Mammary epithelial cell (primary cell): ENCODE data around the gene CDK19.

ENCODE experiments used
- CTCF ChIP-seq, 2 donors: IDR thresholded peaks in 1 of 2; conservative IDR thresholded peaks in 1 of 2; 2 replicates each; pipeline ENCODE4 v1.5.1; 2011 to 2012; ENCODE audit warnings: inconsistent platforms in 2 of 2, low read length in 2 of 2, mild to moderate bottlenecking in 2 of 2, control low read depth in 1 of 2, low read depth in 1 of 2; ENCODE audit not compliant: insufficient read depth in 1 of 2; ENCODE audit errors: extremely low read depth in 1 of 2
- EZH2 ChIP-seq: IDR thresholded peaks from 2 replicates; pipeline ENCODE4 v1.6.1; 2012; ENCODE audit warnings: low read length, inconsistent platforms, borderline replicate concordance

DNA sequence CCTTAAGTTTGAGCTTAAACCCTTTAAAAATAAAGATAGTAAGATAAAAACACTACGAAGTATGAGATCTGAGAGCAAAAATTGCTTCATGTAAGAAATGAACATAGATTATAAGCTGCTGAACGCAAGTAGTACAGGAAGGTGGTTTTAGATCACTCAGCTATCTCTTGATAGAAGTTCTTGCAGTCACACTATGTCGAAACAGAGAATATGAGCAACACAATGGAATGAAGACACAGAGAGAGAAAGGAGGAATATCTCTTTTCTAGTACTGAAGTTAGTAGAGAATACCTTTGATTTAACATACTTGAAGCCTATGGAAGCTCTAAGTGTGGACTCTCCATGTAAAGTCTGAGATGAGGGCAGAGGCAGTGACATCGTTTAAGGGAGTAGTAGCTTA lies 162.7 kb downstream of the CDK19 start:
- TF ChIP-seq CTCF (conservative IDR thresholded peaks at IDR 0.05 in 1 of 2, IDR thresholded peaks at IDR 0.05 in 1 of 2; ENCODE audit: extremely low read depth in 1 of 2, insufficient read depth in 1 of 2, low read depth in 1 of 2, low read length in 2 of 2) (no peak), EZH2 (no peak)
